Measurements from ENCODE around the gene WRNIP1.

- TF ChIP-seq, protein P1, sequence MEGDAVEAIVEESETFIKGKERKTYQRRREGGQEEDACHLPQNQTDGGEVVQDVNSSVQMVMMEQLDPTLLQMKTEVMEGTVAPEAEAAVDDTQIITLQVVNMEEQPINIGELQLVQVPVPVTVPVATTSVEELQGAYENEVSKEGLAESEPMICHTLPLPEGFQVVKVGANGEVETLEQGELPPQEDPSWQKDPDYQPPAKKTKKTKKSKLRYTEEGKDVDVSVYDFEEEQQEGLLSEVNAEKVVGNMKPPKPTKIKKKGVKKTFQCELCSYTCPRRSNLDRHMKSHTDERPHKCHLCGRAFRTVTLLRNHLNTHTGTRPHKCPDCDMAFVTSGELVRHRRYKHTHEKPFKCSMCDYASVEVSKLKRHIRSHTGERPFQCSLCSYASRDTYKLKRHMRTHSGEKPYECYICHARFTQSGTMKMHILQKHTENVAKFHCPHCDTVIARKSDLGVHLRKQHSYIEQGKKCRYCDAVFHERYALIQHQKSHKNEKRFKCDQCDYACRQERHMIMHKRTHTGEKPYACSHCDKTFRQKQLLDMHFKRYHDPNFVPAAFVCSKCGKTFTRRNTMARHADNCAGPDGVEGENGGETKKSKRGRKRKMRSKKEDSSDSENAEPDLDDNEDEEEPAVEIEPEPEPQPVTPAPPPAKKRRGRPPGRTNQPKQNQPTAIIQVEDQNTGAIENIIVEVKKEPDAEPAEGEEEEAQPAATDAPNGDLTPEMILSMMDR (conservative IDR thresholded peaks at IDR 0.05; ENCODE audit: low read length), result no peak
- TF ChIP-seq EZH2phosphoT487 (IDR thresholded peaks at IDR 0.05; ENCODE audit: borderline replicate concordance), result no peak
Observed at GRCh38 chr6:2730353-2731107, 34.7 kb upstream of the WRNIP1 start.
